ENCODE results near the gene SLC11A2. TPM values are rescaled to one million over a fixed set of nuclear protein-coding genes. Genes with fewer than 3 reads are reported as not detected.

Gene SLC11A2
- total and polyA plus RNA-seq, 9 of the 15 experiments (the other 6 are each of a cell fraction or from before 2014, with no cell fraction given): 21.1 to 54.0 (median 32.9) TPM

- TF ChIP-seq ZNF740 (CRISPR knock-in tag; IDR thresholded peaks at IDR 0.05): no peak
- no peak for TF ChIP-seq ZNF740 (tag; IDR thresholded peaks at IDR 0.05)
- TF ChIP-seq ZNF444 (CRISPR knock-in tag; IDR thresholded peaks at IDR 0.05): no peak
- TF ChIP-seq MTA1 (IDR thresholded peaks at IDR 0.05; ENCODE audit: borderline replicate concordance): 0 out of 2 replicates have a peak, but pooled peaks have one; percentile 36
- TF ChIP-seq CHD1 (IDR thresholded peaks at IDR 0.05; ENCODE audit: low read length): no peak
- TF ChIP-seq SMARCE1 (IDR thresholded peaks at IDR 0.05): peak; percentile 55
- TF ChIP-seq, protein P1, sequence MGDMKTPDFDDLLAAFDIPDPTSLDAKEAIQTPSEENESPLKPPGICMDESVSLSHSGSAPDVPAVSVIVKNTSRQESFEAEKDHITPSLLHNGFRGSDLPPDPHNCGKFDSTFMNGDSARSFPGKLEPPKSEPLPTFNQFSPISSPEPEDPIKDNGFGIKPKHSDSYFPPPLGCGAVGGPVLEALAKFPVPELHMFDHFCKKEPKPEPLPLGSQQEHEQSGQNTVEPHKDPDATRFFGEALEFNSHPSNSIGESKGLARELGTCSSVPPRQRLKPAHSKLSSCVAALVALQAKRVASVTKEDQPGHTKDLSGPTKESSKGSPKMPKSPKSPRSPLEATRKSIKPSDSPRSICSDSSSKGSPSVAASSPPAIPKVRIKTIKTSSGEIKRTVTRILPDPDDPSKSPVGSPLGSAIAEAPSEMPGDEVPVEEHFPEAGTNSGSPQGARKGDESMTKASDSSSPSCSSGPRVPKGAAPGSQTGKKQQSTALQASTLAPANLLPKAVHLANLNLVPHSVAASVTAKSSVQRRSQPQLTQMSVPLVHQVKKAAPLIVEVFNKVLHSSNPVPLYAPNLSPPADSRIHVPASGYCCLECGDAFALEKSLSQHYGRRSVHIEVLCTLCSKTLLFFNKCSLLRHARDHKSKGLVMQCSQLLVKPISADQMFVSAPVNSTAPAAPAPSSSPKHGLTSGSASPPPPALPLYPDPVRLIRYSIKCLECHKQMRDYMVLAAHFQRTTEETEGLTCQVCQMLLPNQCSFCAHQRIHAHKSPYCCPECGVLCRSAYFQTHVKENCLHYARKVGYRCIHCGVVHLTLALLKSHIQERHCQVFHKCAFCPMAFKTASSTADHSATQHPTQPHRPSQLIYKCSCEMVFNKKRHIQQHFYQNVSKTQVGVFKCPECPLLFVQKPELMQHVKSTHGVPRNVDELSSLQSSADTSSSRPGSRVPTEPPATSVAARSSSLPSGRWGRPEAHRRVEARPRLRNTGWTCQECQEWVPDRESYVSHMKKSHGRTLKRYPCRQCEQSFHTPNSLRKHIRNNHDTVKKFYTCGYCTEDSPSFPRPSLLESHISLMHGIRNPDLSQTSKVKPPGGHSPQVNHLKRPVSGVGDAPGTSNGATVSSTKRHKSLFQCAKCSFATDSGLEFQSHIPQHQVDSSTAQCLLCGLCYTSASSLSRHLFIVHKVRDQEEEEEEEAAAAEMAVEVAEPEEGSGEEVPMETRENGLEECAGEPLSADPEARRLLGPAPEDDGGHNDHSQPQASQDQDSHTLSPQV (IDR thresholded peaks at IDR 0.05): peak; percentile 61
- TF ChIP-seq LEF1 (IDR thresholded peaks at IDR 0.05): peak; percentile 57; the same call in 1 of the 2 replicates
- no peak for TF ChIP-seq TFAM (CRISPR knock-in tag; conservative IDR thresholded peaks at IDR 0.05)
- TF ChIP-seq TRIM28 (IDR thresholded peaks at IDR 0.05): no peak
- peak; percentile 84 for TF ChIP-seq ZEB2 (IDR thresholded peaks at IDR 0.05)
- TF ChIP-seq TEAD2 (tag; IDR thresholded peaks at IDR 0.05): no peak
- peak in 1 of 2 experiments; percentile 53; a peak in 1 of 4 replicates for TF ChIP-seq ARNT (IDR thresholded peaks at IDR 0.05)
- TF ChIP-seq MCM2 (IDR thresholded peaks at IDR 0.05; ENCODE audit: low read depth): no peak
- 0 out of 2 replicates have a peak, but pooled peaks have one; percentile 29 for TF ChIP-seq ZBTB2 (IDR thresholded peaks at IDR 0.05)
- TF ChIP-seq HMGN3 (IDR thresholded peaks at IDR 0.05; ENCODE audit: borderline replicate concordance, extremely low read depth, insufficient read length, low read depth, low read length): no peak
- peak; percentile 58 for TF ChIP-seq SMARCB1 (IDR thresholded peaks at IDR 0.05; ENCODE audit: insufficient read length, low read depth)
- TF ChIP-seq ELF2 (CRISPR knock-in tag; IDR thresholded peaks at IDR 0.05): no peak
- TF ChIP-seq ZC3H4 (CRISPR knock-in tag; IDR thresholded peaks at IDR 0.05; ENCODE audit: borderline replicate concordance): no peak
- no peak for TF ChIP-seq RBBP5 (IDR thresholded peaks at IDR 0.05; ENCODE audit: borderline replicate concordance, insufficient read depth, low read length, poor library complexity, severe bottlenecking)
- TF ChIP-seq RCOR1 (IDR thresholded peaks at IDR 0.05; ENCODE audit: borderline replicate concordance in 1 of 2, low read depth in 2 of 2, low read length in 2 of 2): no peak; a peak in 1 of 4 replicates
- TF ChIP-seq KLF6 (CRISPR knock-in tag; IDR thresholded peaks at IDR 0.05; ENCODE audit: borderline replicate concordance): no peak
- peak; percentile 28 to 47; a peak in 1 of 4 replicates for TF ChIP-seq FOXK2 (conservative IDR thresholded peaks at IDR 0.05 in 1 of 2, IDR thresholded peaks at IDR 0.05 in 1 of 2; ENCODE audit: low read depth in 2 of 2)
- no peak for TF ChIP-seq NCOA2 (IDR thresholded peaks at IDR 0.05; ENCODE audit: partially characterized antibody in 2 of 2)
Observed at GRCh38 chr12:51033048-51033447, 6.9 kb upstream of the SLC11A2 start (continued).
